ENCODE results near the gene APOL2. TPM values are rescaled to one million over a fixed set of nuclear protein-coding genes. Genes with fewer than 3 reads are reported as not detected.

The APOL2 gene
- total and polyA plus RNA-seq, 12 donors: 28.6 to 215 (median 53.3) TPM

- Histone ChIP-seq H3K36me3 (peaks cover 12 to 88% (median 62%) of the 10 kb centered on the region in 9 donors), H3K27ac (peak overlapping the region in 2 of 10 donors; percentile 27 to 57), H3K4me3 (no peak overlapping the region), H3K27me3 (no peaks in the 10 kb centered on the region), H3K9me3 (no peaks in the 10 kb centered on the region), H3K4me1 (peaks cover 2 to 39% (median 19%) of the 10 kb centered on the region in 9 donors)
- intact Hi-C loops (cut with DNase I): loop anchor here in 2 of 10 donors (5.0 kb wide), 2 partner anchors 40 to 85 kb away; no protein-coding TSS in a partner anchor
- no peak for TF ChIP-seq CTCF (IDR thresholded peaks at IDR 0.05)
- DNase-seq (no peak), ATAC-seq (no peak)
- WGBS, 2 donors: 84% methylated on average over 24 of the region's 24 CpGs
These were observed 43.1 kb upstream of the APOL2 start for GRCh38 chr22:36282328-36282831.

GRCh38 chr22:36281781-36282327 is 42.5 kb upstream of the APOL2 start:
- Histone ChIP-seq H3K9me3 (no peaks in the 10 kb centered on the region), H3K27me3 (no peaks in the 10 kb centered on the region), H3K4me3 (no peak overlapping the region), H3K4me1 (peaks cover 4 to 39% (median 21%) of the 10 kb centered on the region in 9 donors), H3K27ac (peak overlapping the region in 4 of 10 donors; percentile 9 to 57 (median 18)), H3K36me3 (peaks cover 12 to 83% (median 59%) of the 10 kb centered on the region in 9 donors)
- 73 to 79% methylated on average over 14 of the region's 14 CpGs for WGBS, 2 donors
- no peak for TF ChIP-seq CTCF (IDR thresholded peaks at IDR 0.05)
- no peak for ATAC-seq
- intact Hi-C loops (cut with DNase I): loop anchor here in 2 of 10 donors (5.0 kb wide), 2 partner anchors 40 to 85 kb away; no protein-coding TSS in a partner anchor
- DNase-seq: no peak

GRCh38 chr22:36280379-36280778 is 41.1 kb upstream of the APOL2 start:
- ATAC-seq: peak in 1 of 8 donors; percentile 15
- Histone ChIP-seq H3K27ac (peak overlapping the region in 1 of 10 donors; percentile 13), H3K4me1 (peaks cover 4 to 24% (median 14%) of the 10 kb centered on the region in 9 donors), H3K9me3 (no peaks in the 10 kb centered on the region), H3K4me3 (no peak overlapping the region), H3K36me3 (peaks cover 12 to 68% (median 45%) of the 10 kb centered on the region in 9 donors), H3K27me3 (no peaks in the 10 kb centered on the region)
- DNase-seq: no peak
- 67% methylated on average over 8 of the region's 8 CpGs for WGBS, 2 donors
- intact Hi-C loops (cut with DNase I): loop anchor here in 2 of 10 donors (5.0 kb wide), 2 partner anchors 38 to 83 kb away; no protein-coding TSS in a partner anchor
- TF ChIP-seq CTCF (IDR thresholded peaks at IDR 0.05): no peak

GRCh38 chr22:36279219-36279666 is 39.9 kb upstream of the APOL2 start:
- ATAC-seq: no peak
- Histone ChIP-seq H3K27me3 (no peaks in the 10 kb centered on the region), H3K4me1 (peaks cover 3 to 19% (median 11%) of the 10 kb centered on the region in 9 donors), H3K9me3 (no peaks in the 10 kb centered on the region), H3K27ac (no peak overlapping the region), H3K4me3 (no peak overlapping the region), H3K36me3 (peaks cover 2 to 57% (median 33%) of the 10 kb centered on the region in 9 donors)
- no peak for DNase-seq
- intact Hi-C loops (cut with DNase I): loop anchor here in 5 of 10 donors (5.0 to 10.0 kb wide), 5 partner anchors 37 to 132 kb away; partner anchors contain the start of gene APOL2 (in 2 of the 5)
- TF ChIP-seq CTCF (IDR thresholded peaks at IDR 0.05): no peak
- 69 to 75% methylated on average over 8 of the region's 8 CpGs for WGBS, 2 donors
